ENCODE results near the gene ACY1.

Gene ACY1

DNA sequence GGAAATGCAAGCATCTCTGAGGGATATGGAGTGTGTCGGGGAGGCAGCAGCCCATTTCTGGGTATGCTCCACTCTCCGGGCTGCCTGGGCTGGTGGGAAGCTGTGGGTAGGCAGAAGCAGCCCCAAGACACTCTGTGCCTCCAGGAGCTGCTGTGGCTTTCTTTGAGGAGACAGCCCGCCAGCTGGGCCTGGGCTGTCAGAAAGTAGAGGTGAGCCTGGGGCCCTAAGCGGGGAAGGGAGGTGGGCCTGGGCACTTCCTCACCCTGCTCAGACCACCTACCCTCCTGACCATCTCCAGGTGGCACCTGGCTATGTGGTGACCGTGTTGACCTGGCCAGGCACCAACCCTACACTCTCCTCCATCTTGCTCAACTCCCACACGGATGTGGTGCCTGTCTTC lies 1.7 kb downstream of the ACY1 start:
- Histone ChIP-seq H3K9ac (ENCODE audit: low read depth, low read length) (no peak overlapping the region), H3K27me3 (ENCODE audit: insufficient read depth, low read length, poor library complexity) (no peaks in the 10 kb centered on the region), H3K9me3 (ENCODE audit: insufficient read depth, low read length, severe bottlenecking) (no peaks in the 10 kb centered on the region), H3K79me2 (ENCODE audit: insufficient read depth, low read length) (peaks cover 17% of the 10 kb centered on the region), H3K36me3 (ENCODE audit: insufficient read depth, low read length) (peaks cover 12% of the 10 kb centered on the region), H4K20me1 (ENCODE audit: insufficient read depth, low read length) (peaks cover 11% of the 10 kb centered on the region; the same call in 1 of the 2 replicates), H3K4me3 (ENCODE audit: low read depth in 1 of 2, low read length in 2 of 2) (no peak overlapping the region), H3K4me2 (ENCODE audit: insufficient read depth, low read length) (no peak overlapping the region), H3K27ac (ENCODE audit: low read length) (peak overlapping the region; percentile 30; the same call in 1 of the 2 replicates), H2AFZ (ENCODE audit: low read depth, low read length) (no peak overlapping the region), H3K4me1 (ENCODE audit: insufficient read depth, low read length) (peaks cover 36% of the 10 kb centered on the region)
- TF ChIP-seq EZH2 (IDR thresholded peaks at IDR 0.05; ENCODE audit: borderline replicate concordance, low read depth, low read length, severe bottlenecking) = no peak
- TF ChIP-seq, protein P1, sequence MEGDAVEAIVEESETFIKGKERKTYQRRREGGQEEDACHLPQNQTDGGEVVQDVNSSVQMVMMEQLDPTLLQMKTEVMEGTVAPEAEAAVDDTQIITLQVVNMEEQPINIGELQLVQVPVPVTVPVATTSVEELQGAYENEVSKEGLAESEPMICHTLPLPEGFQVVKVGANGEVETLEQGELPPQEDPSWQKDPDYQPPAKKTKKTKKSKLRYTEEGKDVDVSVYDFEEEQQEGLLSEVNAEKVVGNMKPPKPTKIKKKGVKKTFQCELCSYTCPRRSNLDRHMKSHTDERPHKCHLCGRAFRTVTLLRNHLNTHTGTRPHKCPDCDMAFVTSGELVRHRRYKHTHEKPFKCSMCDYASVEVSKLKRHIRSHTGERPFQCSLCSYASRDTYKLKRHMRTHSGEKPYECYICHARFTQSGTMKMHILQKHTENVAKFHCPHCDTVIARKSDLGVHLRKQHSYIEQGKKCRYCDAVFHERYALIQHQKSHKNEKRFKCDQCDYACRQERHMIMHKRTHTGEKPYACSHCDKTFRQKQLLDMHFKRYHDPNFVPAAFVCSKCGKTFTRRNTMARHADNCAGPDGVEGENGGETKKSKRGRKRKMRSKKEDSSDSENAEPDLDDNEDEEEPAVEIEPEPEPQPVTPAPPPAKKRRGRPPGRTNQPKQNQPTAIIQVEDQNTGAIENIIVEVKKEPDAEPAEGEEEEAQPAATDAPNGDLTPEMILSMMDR (IDR thresholded peaks at IDR 0.05; ENCODE audit: borderline replicate concordance, extremely low read depth, low read length, poor library complexity, severe bottlenecking) = no peak
- no peak for ATAC-seq (ENCODE audit: insufficient read depth, low read depth)
- DNase-seq = no peak

DNA sequence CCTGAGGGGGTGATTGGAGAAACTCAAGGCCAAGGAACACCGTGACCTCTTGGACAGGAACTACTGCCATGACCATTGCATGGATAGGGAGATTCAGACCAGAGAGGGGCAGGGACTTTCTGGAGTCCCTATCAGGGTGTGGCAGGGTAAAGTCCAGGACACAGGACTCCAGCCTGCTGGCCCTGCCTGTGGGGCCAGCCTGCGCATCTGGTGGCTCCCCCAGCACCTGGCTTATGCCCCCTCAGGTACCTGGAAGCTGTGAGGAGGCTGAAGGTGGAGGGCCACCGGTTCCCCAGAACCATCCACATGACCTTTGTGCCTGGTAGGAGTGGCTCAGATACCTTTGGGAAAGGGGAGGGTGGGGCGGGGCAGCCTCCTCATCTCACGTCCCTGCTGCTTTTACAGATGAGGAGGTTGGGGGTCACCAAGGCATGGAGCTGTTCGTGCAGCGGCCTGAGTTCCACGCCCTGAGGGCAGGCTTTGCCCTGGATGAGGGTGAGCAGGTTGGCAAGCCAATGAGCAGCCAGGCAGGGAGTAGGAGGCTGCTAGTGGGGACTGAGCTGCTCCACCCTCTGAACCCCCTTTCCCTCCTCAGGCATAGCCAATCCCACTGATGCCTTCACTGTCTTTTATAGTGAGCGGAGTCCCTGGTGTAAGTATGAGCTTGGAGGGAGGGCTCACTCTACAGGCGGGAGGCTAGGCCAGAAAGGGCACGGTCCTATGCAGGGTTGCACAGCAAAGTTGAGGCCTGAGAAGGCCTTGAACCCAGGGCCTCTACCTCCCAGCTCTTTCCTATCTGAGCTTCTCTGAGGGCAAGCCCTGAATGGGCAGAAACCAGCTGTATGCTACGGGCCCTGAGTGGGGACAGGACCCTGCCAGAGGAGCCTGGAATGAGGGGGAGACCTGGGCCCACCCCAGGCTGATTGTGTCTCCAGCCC lies 2.9 kb downstream of the ACY1 start:
- H3K27ac ChIP-seq (ENCODE audit: low read length) = no peak overlapping the region

DNA sequence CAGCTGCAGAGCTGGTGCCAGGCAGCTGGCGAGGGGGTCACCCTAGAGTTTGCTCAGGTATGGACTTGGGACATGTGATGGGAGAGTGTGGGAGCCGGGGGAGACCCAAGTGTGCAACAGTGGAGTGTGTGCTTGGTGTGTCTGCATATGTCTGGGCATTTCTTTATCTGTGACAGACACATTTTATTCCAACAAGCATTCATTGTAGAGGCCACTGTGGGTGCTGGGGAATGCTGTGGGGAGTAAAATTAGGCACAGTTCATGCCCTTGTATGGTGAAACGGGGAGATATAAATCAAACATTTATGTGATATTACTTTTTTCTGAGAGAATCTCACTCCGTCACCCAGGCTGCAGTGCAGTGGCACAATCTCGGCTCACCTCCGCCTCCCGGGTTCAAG lies 4.2 kb downstream of the ACY1 start:
- ATAC-seq (ENCODE audit: insufficient read depth, low read depth) (no peak), DNase-seq (no peak)
- Histone ChIP-seq H3K79me2 (ENCODE audit: insufficient read depth, low read length) (peaks cover 6% of the 10 kb centered on the region), H3K36me3 (ENCODE audit: insufficient read depth, low read length) (peaks cover 11% of the 10 kb centered on the region), H4K20me1 (ENCODE audit: insufficient read depth, low read length) (peaks cover 19% of the 10 kb centered on the region; the same call in 1 of the 2 replicates), H3K9me3 (ENCODE audit: insufficient read depth, low read length, severe bottlenecking) (no peaks in the 10 kb centered on the region), H3K27ac (ENCODE audit: low read length) (no peak overlapping the region), H3K4me2 (ENCODE audit: insufficient read depth, low read length) (no peak overlapping the region), H3K4me1 (ENCODE audit: insufficient read depth, low read length) (peaks cover 23% of the 10 kb centered on the region), H2AFZ (ENCODE audit: low read depth, low read length) (no peak overlapping the region), H3K4me3 (ENCODE audit: low read depth in 1 of 2, low read length in 2 of 2) (no peak overlapping the region), H3K27me3 (ENCODE audit: insufficient read depth, low read length, poor library complexity) (no peaks in the 10 kb centered on the region), H3K9ac (ENCODE audit: low read depth, low read length) (no peak overlapping the region)
- no peak for TF ChIP-seq EZH2 (IDR thresholded peaks at IDR 0.05; ENCODE audit: borderline replicate concordance, low read depth, low read length, severe bottlenecking)
- TF ChIP-seq, protein P1 (IDR thresholded peaks at IDR 0.05; ENCODE audit: borderline replicate concordance, extremely low read depth, low read length, poor library complexity, severe bottlenecking) = no peak

More for the DNA sequence above, 2.9 kb downstream of the ACY1 start:
- H3K4me1 ChIP-seq (ENCODE audit: insufficient read depth, low read length) = peaks cover 32% of the 10 kb centered on the region
- no peak for DNase-seq
- peaks cover 9% of the 10 kb centered on the region; the same call in 1 of the 2 replicates for H4K20me1 ChIP-seq (ENCODE audit: insufficient read depth, low read length)
- TF ChIP-seq EZH2 (IDR thresholded peaks at IDR 0.05; ENCODE audit: borderline replicate concordance, low read depth, low read length, severe bottlenecking) = no peak
- TF ChIP-seq, protein P1 (IDR thresholded peaks at IDR 0.05; ENCODE audit: borderline replicate concordance, extremely low read depth, low read length, poor library complexity, severe bottlenecking) = no peak
- H3K4me3 ChIP-seq (ENCODE audit: low read depth in 1 of 2, low read length in 2 of 2) = no peak overlapping the region
- H3K36me3 ChIP-seq (ENCODE audit: insufficient read depth, low read length) = peaks cover under 1% of the 10 kb centered on the region
- no peak overlapping the region for H3K9ac ChIP-seq (ENCODE audit: low read depth, low read length)
- no peaks in the 10 kb centered on the region for H3K27me3 ChIP-seq (ENCODE audit: insufficient read depth, low read length, poor library complexity)
- H3K79me2 ChIP-seq (ENCODE audit: insufficient read depth, low read length) = peaks cover 7% of the 10 kb centered on the region
- H3K4me2 ChIP-seq (ENCODE audit: insufficient read depth, low read length) = no peak overlapping the region
- ATAC-seq (ENCODE audit: insufficient read depth, low read depth) = no peak
- H2AFZ ChIP-seq (ENCODE audit: low read depth, low read length) = no peak overlapping the region
- H3K9me3 ChIP-seq (ENCODE audit: insufficient read depth, low read length, severe bottlenecking) = no peaks in the 10 kb centered on the region

Measured in DND-41 (cell line).